GM23338 (cell line): ENCODE measurements around the gene ARF5. TPM values are rescaled to one million over a fixed set of nuclear protein-coding genes. Genes with fewer than 3 reads are reported as not detected.

ENCODE experiments used
- ATAC-seq: fragments of 200-7000 bp; cut with Tn5 transposase; 3 replicates; pipeline ENCODE4 v1.9.1; 2020
- DNase-seq: peaks from one replicate; pipeline ENCODE4 v3.0.0-alpha.2; 2015; ENCODE audit warnings: low spot score
- H2AFZ ChIP-seq: fragments of 200-600 bp; sonication (generic); 2 replicates; pipeline ENCODE4 v1.8.0; 2016; ENCODE audit warnings: antibody characterized with exemption, mild to moderate bottlenecking, moderate library complexity
- H3F3A ChIP-seq: fragments of 200-600 bp; sonication (generic); replicated peaks from 2 replicates; pipeline ENCODE4 v1.8.0; 2017; ENCODE audit warnings: antibody characterized with exemption, mixed run types, low read depth
- H3K27ac ChIP-seq: fragments of 200-600 bp; sonication (generic); 2 replicates; pipeline ENCODE4 v1.6.1; 2016; ENCODE audit warnings: low read depth
- H3K27me3 ChIP-seq: fragments of 200-600 bp; sonication (generic); 2 replicates; pipeline ENCODE4 v1.8.0; 2016; ENCODE audit warnings: mild to moderate bottlenecking, mixed run types, moderate library complexity; ENCODE audit not compliant: insufficient read depth
- H3K36me3 ChIP-seq: fragments of 200-600 bp; sonication (generic); 2 replicates; pipeline ENCODE4 v1.8.0; 2016; ENCODE audit warnings: mild to moderate bottlenecking; ENCODE audit not compliant: insufficient read depth
- H3K4me1 ChIP-seq: fragments of 200-600 bp; sonication (generic); 2 replicates; pipeline ENCODE4 v1.8.0; 2016; ENCODE audit warnings: mild to moderate bottlenecking, moderate library complexity; ENCODE audit not compliant: insufficient read depth
- H3K4me2 ChIP-seq: fragments of 200-600 bp; sonication (generic); 2 replicates; pipeline ENCODE4 v1.7.1; 2017; ENCODE audit warnings: mixed run types
- H3K4me3 ChIP-seq: fragments of 200-600 bp; sonication (generic); 2 replicates; pipeline ENCODE4 v1.6.1; 2016; ENCODE audit warnings: mixed run types
- H3K79me2 ChIP-seq: fragments of 200-600 bp; sonication (generic); replicated peaks from 2 replicates; pipeline ENCODE4 v1.8.0; 2017; ENCODE audit warnings: mild to moderate bottlenecking; ENCODE audit not compliant: insufficient read depth
- H3K9me2 ChIP-seq: fragments of 200-600 bp; sonication (generic); 2 replicates; pipeline ENCODE4 v1.8.0; 2017; ENCODE audit not compliant: insufficient read depth
- H4K20me1 ChIP-seq: fragments of 200-600 bp; sonication (generic); replicated peaks from 2 replicates; pipeline ENCODE4 v1.8.0; 2017; ENCODE audit warnings: mild to moderate bottlenecking; ENCODE audit not compliant: insufficient read depth
- H3K27ac Mint-ChIP-seq: 2 replicates; pipeline ENCODE4 v1.8.0; 2020; ENCODE audit warnings: inconsistent platforms, mild to moderate bottlenecking, moderate library complexity, mixed read lengths
- H3K27me3 Mint-ChIP-seq: 3 replicates; pipeline ENCODE4 v1.8.0; 2022; ENCODE audit warnings: low read depth, mild to moderate bottlenecking, moderate library complexity, mixed read lengths, inconsistent platforms; ENCODE audit not compliant: insufficient read depth, poor library complexity
- H3K36me3 Mint-ChIP-seq: 3 replicates; pipeline ENCODE4 v1.8.0; 2021; ENCODE audit warnings: low read depth, mild to moderate bottlenecking, inconsistent platforms, moderate library complexity, mixed read lengths
- H3K4me1 Mint-ChIP-seq: 3 replicates; pipeline ENCODE4 v1.8.0; 2020; ENCODE audit warnings: mild to moderate bottlenecking, inconsistent platforms, mixed read lengths
- H3K4me3 Mint-ChIP-seq: 3 replicates; pipeline ENCODE4 v1.8.0; 2021; ENCODE audit warnings: moderate library complexity, mild to moderate bottlenecking, inconsistent platforms, mixed read lengths
- H3K9me3 Mint-ChIP-seq: 3 replicates; pipeline ENCODE4 v1.8.0; 2020; ENCODE audit warnings: moderate library complexity, mild to moderate bottlenecking, inconsistent platforms, mixed read lengths
- CREB1 ChIP-seq: fragments of 250-450 bp; sonication (Bioruptor Pico); IDR thresholded peaks from 2 replicates; pipeline ENCODE4 v1.5.0; 2020; ENCODE audit warnings: low read depth, mild to moderate bottlenecking, moderate library complexity
- EZH2 ChIP-seq: fragments of 200-600 bp; sonication (generic); IDR thresholded peaks from one replicate; pipeline ENCODE4 v1.8.0; 2017; ENCODE audit warnings: antibody characterized with exemption, mild to moderate bottlenecking, low read depth; ENCODE audit not compliant: unreplicated experiment
- JUNB ChIP-seq: IDR thresholded peaks from one replicate; pipeline ENCODE4 v1.6.1; 2016; ENCODE audit warnings: antibody characterized with exemption; ENCODE audit not compliant: unreplicated experiment
- NANOG ChIP-seq: IDR thresholded peaks from 2 replicates; pipeline ENCODE4 v1.6.1; 2016; ENCODE audit warnings: antibody characterized with exemption, borderline replicate concordance
- POLR2AphosphoS5 ChIP-seq: IDR thresholded peaks from 2 replicates; pipeline ENCODE4 v1.6.1; 2016; ENCODE audit warnings: antibody characterized with exemption, low read depth
- STAT1 ChIP-seq: IDR thresholded peaks from one replicate; pipeline ENCODE4 v1.6.1; 2016; ENCODE audit warnings: antibody characterized with exemption; ENCODE audit not compliant: unreplicated experiment
- ZNF114 ChIP-seq: fragments of 250-450 bp; sonication (Bioruptor Pico); IDR thresholded peaks from 2 replicates; pipeline ENCODE4 v1.5.0; 2020; ENCODE audit warnings: mild to moderate bottlenecking, moderate library complexity
- ZNF331 ChIP-seq: fragments of 250-450 bp; sonication (Bioruptor Pico); IDR thresholded peaks from 2 replicates; pipeline ENCODE4 v1.5.0; 2020; ENCODE audit warnings: low read depth, mild to moderate bottlenecking, moderate library complexity
- ZNF462 ChIP-seq: fragments of 250-450 bp; sonication (Bioruptor Pico); IDR thresholded peaks from 2 replicates; pipeline ENCODE4 v1.5.0; 2020; ENCODE audit warnings: mild to moderate bottlenecking, moderate library complexity
- polyA plus RNA-seq: library from polyadenylated mRNA; unstranded; fragments of >200 nt; fragmentation: Nextera tagmentation; extraction: Ambion mirVana; gene quantifications from 2 replicates; pipeline ENCODE4 v1.2.1, GENCODE V29; 2016
- total RNA-seq: library from RNA; depleted of rRNA; stranded (reverse); fragments of >200 nt; shearing (Covaris generic); gene quantifications from 2 replicates; pipeline ENCODE4 v1.2.3, GENCODE V29; 2014
- TF ChIP-seq, protein P1 (sequence below): IDR thresholded peaks from one replicate; pipeline ENCODE4 v1.6.1; 2018; ENCODE audit warnings: antibody characterized with exemption; ENCODE audit not compliant: unreplicated experiment

ARF5 gene
- total and polyA plus RNA-seq, 2 experiments from 2014 or later = 196 to 201 TPM

- Histone ChIP-seq H3K27ac (no peak overlapping the region), H3K36me3 (no peaks in the 10 kb centered on the region), H3K27me3 (no peaks in the 10 kb centered on the region), H4K20me1 (no peaks in the 10 kb centered on the region), H3K4me1 (no peaks in the 10 kb centered on the region), H2AFZ (no peak overlapping the region), H3F3A (no peaks in the 10 kb centered on the region), H3K4me2 (no peak overlapping the region), H3K9me2 (no peaks in the 10 kb centered on the region), H3K79me2 (no peaks in the 10 kb centered on the region), H3K4me3 (no peak overlapping the region)
- TF ChIP-seq CREB1 (CRISPR knock-in tag) (no peak), JUNB (no peak), EZH2 (no peak), STAT1 (no peak), ZNF331 (CRISPR knock-in tag) (no peak), ZNF462 (CRISPR knock-in tag) (no peak), NANOG (no peak)
- H3K4me3 Mint-ChIP-seq = no peak overlapping the region
- H3K36me3 Mint-ChIP-seq = no peaks in the 10 kb centered on the region
- no peak for DNase-seq
- no peak overlapping the region for H3K27ac Mint-ChIP-seq
- no peaks in the 10 kb centered on the region for H3K27me3 Mint-ChIP-seq
- no peaks in the 10 kb centered on the region; the same call in 1 of the 3 replicates for H3K9me3 Mint-ChIP-seq
- no peak for ATAC-seq
- no peaks in the 10 kb centered on the region for H3K4me1 Mint-ChIP-seq
Observed at GRCh38 chr7:127557803-127558202, 30.4 kb upstream of the ARF5 start.

DNA sequence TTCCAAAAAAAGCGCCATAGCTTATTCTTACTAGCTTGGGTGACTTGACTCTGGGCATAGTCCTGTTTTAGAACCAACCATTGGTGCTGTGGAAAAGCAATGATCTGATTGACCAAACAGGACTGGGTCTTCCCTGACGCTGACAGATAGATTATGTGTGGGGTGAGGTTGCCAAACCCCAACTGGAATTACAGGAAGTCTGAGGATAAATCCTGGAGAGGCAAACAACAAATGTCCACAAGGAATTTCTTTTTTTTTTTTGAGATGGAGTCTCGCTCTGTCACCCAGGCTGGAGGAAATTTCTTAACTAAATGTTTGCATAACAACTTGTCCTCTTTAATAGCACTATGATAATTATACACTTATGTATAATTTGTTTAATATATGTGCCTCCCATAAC, 22.0 kb upstream of the ARF5 start:
- H3K27ac ChIP-seq = no peak overlapping the region
- Mint-ChIP-seq H3K27me3 (no peaks in the 10 kb centered on the region), H3K4me3 (no peak overlapping the region), H3K9me3 (peaks cover 5% of the 10 kb centered on the region), H3K27ac (no peak overlapping the region), H3K36me3 (no peaks in the 10 kb centered on the region; the same call in 2 of the 3 replicates), H3K4me1 (no peaks in the 10 kb centered on the region)
- H3K36me3 ChIP-seq = no peaks in the 10 kb centered on the region
- DNase-seq (no peak), ATAC-seq (no peak)
- no peaks in the 10 kb centered on the region for H3K79me2 ChIP-seq
- no peaks in the 10 kb centered on the region for H3F3A ChIP-seq
- H3K27me3 ChIP-seq = no peaks in the 10 kb centered on the region
- H3K4me3 ChIP-seq = no peak overlapping the region
- H3K4me2 ChIP-seq = no peak overlapping the region
- no peaks in the 10 kb centered on the region for H3K4me1 ChIP-seq
- H2AFZ ChIP-seq = no peak overlapping the region
- H3K9me2 ChIP-seq = 0 out of 2 replicates have a peak, but pooled peaks cover 4% of the 10 kb centered on the region
- no peaks in the 10 kb centered on the region; the same call in 1 of the 2 replicates for H4K20me1 ChIP-seq
- TF ChIP-seq POLR2AphosphoS5 (no peak), ZNF114 (CRISPR knock-in tag) (no peak)
- TF ChIP-seq, protein P1, sequence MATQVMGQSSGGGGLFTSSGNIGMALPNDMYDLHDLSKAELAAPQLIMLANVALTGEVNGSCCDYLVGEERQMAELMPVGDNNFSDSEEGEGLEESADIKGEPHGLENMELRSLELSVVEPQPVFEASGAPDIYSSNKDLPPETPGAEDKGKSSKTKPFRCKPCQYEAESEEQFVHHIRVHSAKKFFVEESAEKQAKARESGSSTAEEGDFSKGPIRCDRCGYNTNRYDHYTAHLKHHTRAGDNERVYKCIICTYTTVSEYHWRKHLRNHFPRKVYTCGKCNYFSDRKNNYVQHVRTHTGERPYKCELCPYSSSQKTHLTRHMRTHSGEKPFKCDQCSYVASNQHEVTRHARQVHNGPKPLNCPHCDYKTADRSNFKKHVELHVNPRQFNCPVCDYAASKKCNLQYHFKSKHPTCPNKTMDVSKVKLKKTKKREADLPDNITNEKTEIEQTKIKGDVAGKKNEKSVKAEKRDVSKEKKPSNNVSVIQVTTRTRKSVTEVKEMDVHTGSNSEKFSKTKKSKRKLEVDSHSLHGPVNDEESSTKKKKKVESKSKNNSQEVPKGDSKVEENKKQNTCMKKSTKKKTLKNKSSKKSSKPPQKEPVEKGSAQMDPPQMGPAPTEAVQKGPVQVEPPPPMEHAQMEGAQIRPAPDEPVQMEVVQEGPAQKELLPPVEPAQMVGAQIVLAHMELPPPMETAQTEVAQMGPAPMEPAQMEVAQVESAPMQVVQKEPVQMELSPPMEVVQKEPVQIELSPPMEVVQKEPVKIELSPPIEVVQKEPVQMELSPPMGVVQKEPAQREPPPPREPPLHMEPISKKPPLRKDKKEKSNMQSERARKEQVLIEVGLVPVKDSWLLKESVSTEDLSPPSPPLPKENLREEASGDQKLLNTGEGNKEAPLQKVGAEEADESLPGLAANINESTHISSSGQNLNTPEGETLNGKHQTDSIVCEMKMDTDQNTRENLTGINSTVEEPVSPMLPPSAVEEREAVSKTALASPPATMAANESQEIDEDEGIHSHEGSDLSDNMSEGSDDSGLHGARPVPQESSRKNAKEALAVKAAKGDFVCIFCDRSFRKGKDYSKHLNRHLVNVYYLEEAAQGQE = no peak
